HCT116 (cell line): ENCODE data around the gene ARHGEF17. TPM values are rescaled to one million over a fixed set of nuclear protein-coding genes. Genes with fewer than 3 reads are reported as not detected.

Experiments used
- ATAC-seq: fragments of 200-7000 bp; cut with Tn5 transposase; 2 replicates; pipeline ENCODE4 v1.9.1; 2020; ENCODE audit warnings: mild to moderate bottlenecking, moderate library complexity
- BruUV-seq: library from RNA; stranded (reverse); fragments of 400-500 nt; replicated peaks from 2 replicates; lab custom pipeline; 2021; lab: Mats Ljungman, UMichigan
- CTCF ChIA-PET: fragments of 300-600 bp; sonication (Branson Sonifier 250); formaldehyde crosslinking; loops from one replicate; lab custom pipeline; 2021; ENCODE audit warnings: antibody characterized with exemption; lab: Charles Lee
- POLR2A ChIA-PET: fragments of 300-600, 350-600 bp; sonication (Branson Sonifier 250); formaldehyde crosslinking; loops from one replicate; lab custom pipeline; 2021; ENCODE audit warnings: antibody characterized with exemption; lab: Charles Lee
- RAD21 ChIA-PET, 2 experiments: fragments of 300-600 bp; sonication (Branson Sonifier 250); formaldehyde crosslinking; loops; one replicate each; lab custom pipeline; 2023; ENCODE audit warnings: low total read pairs in 2 of 2; ENCODE audit not compliant: uncharacterized antibody in 2 of 2, unreplicated experiment in 2 of 2, low non-redundant PET in 1 of 2; lab: Charles Lee
- DNase-seq: peaks from one replicate; pipeline ENCODE4 v3.0.0-alpha.2; 2010; ENCODE audit warnings: low read depth, low spot score
- H2AFZ ChIP-seq: fragments of 200-600 bp; shearing (Covaris generic), sonication (generic); 2 replicates; pipeline ENCODE4 v1.6.1; 2017; ENCODE audit warnings: low read depth, mixed run types, mixed read lengths, antibody characterized with exemption, low read length; ENCODE audit not compliant: poor library complexity, severe bottlenecking
- H3K27ac ChIP-seq: 2 replicates; pipeline ENCODE4 v1.5.1; 2012; ENCODE audit warnings: low read depth, low read length
- H3K27me3 ChIP-seq: fragments of 200-600 bp; sonication (generic); 2 replicates; pipeline ENCODE4 v1.6.1; 2016; ENCODE audit warnings: mixed run types, low read length, mixed read lengths; ENCODE audit not compliant: insufficient read depth
- H3K36me3 ChIP-seq, 2 experiments: fragments of 200-500 bp in 1 of 2; fragments of 200-600 bp in 1 of 2; sonication (Bioruptor generic) in 1 of 2; sonication (generic) in 1 of 2; 2 replicates each; pipeline versions ENCODE4 v1.5.1 to v1.6.1; 2014 to 2016; ENCODE audit warnings: low read length in 2 of 2, inconsistent platforms in 1 of 2, mixed read lengths in 1 of 2, mixed run types in 1 of 2; ENCODE audit not compliant: insufficient read depth in 2 of 2, control insufficient read depth in 1 of 2
- H3K4me1 ChIP-seq, 2 experiments: fragments of 200-600 bp in 1 of 2; sonication (generic) in 1 of 2; 2 replicates each; pipeline versions ENCODE4 v1.5.1 to v1.6.1; 2012 to 2017; ENCODE audit warnings: low read length in 2 of 2, inconsistent platforms in 1 of 2, mild to moderate bottlenecking in 1 of 2, mixed read lengths in 1 of 2, mixed run types in 1 of 2, moderate library complexity in 1 of 2; ENCODE audit not compliant: insufficient read depth in 2 of 2, control insufficient read depth in 1 of 2
- H3K4me2 ChIP-seq: fragments of 200-600 bp; sonication (generic); 2 replicates; pipeline ENCODE4 v1.6.1; 2017; ENCODE audit warnings: mixed run types, low read length, mixed read lengths
- H3K4me3 ChIP-seq, 2 experiments: fragments of 200-600 bp in 1 of 2; sonication (generic) in 1 of 2; replicated peaks in 1 of 2; 2 replicates each; pipeline ENCODE4 v1.5.1; 2011 to 2016; ENCODE audit warnings: low read length in 2 of 2, control low read depth in 1 of 2, low read depth in 1 of 2, mild to moderate bottlenecking in 1 of 2, mixed read lengths in 1 of 2, mixed run types in 1 of 2
- H3K79me2 ChIP-seq: fragments of 200-600 bp; sonication (generic); 2 replicates; pipeline ENCODE4 v1.6.1; 2017; ENCODE audit warnings: mild to moderate bottlenecking, mixed run types, low read length, moderate library complexity, mixed read lengths; ENCODE audit not compliant: insufficient read depth
- H3K9ac ChIP-seq: fragments of 200-600 bp; sonication (generic); 2 replicates; pipeline ENCODE4 v1.6.1; 2016; ENCODE audit warnings: low read length, mixed read lengths
- H3K9me2 ChIP-seq: fragments of 200-600 bp; sonication (generic), shearing (Covaris generic); 2 replicates; pipeline ENCODE4 v1.6.1; 2017; ENCODE audit warnings: mixed run types, mild to moderate bottlenecking, moderate library complexity; ENCODE audit not compliant: insufficient read depth
- H3K9me3 ChIP-seq, 2 experiments: fragments of 200-500 bp in 1 of 2; fragments of 200-600 bp in 1 of 2; sonication (Bioruptor generic) in 1 of 2; sonication (generic) in 1 of 2; 2 replicates each; pipeline ENCODE4 v1.6.1; 2014 to 2017; ENCODE audit warnings: low read length in 2 of 2, mixed read lengths in 2 of 2, inconsistent platforms in 1 of 2, low read depth in 1 of 2, mild to moderate bottlenecking in 1 of 2, mixed run types in 1 of 2, moderate library complexity in 1 of 2; ENCODE audit not compliant: control insufficient read depth in 1 of 2, insufficient read depth in 1 of 2
- H4K20me1 ChIP-seq: fragments of 200-600 bp; sonication (generic), shearing (Covaris generic); 2 replicates; pipeline ENCODE4 v1.6.1; 2017; ENCODE audit warnings: mixed run types, mild to moderate bottlenecking, moderate library complexity; ENCODE audit not compliant: insufficient read depth
- CBX3 ChIP-seq: IDR thresholded peaks from 2 replicates; pipeline ENCODE4 v1.6.1; 2012; ENCODE audit warnings: low read depth
- CEBPB ChIP-seq: IDR thresholded peaks from 2 replicates; pipeline ENCODE4 v1.6.1; 2012; ENCODE audit warnings: low read depth
- EGR1 ChIP-seq: IDR thresholded peaks from 2 replicates; pipeline ENCODE4 v1.6.1; 2012; ENCODE audit warnings: low read depth
- ELF1 ChIP-seq: IDR thresholded peaks from 2 replicates; pipeline ENCODE4 v1.6.1; 2012; ENCODE audit warnings: low read depth, borderline replicate concordance
- EZH2 ChIP-seq: fragments of 200-600 bp; sonication (generic); IDR thresholded peaks from 2 replicates; pipeline ENCODE4 v1.6.1; 2017; ENCODE audit warnings: antibody characterized with exemption, mixed run types
- FOSL1 ChIP-seq: IDR thresholded peaks from 2 replicates; pipeline ENCODE4 v1.6.1; 2012; ENCODE audit warnings: low read depth
- JUND ChIP-seq: IDR thresholded peaks from 2 replicates; pipeline ENCODE4 v1.6.1; 2012
- POLR2A ChIP-seq: IDR thresholded peaks from 2 replicates; pipeline ENCODE4 v1.7.0; 2011; ENCODE audit warnings: borderline replicate concordance; ENCODE audit not compliant: insufficient read depth, insufficient read length; ENCODE audit errors: extremely low read depth
- POLR2AphosphoS5 ChIP-seq: IDR thresholded peaks from 2 replicates; pipeline ENCODE4 v1.6.1; 2011; ENCODE audit warnings: mild to moderate bottlenecking, low read depth, low read length, moderate library complexity
- SRF ChIP-seq: IDR thresholded peaks from 2 replicates; pipeline ENCODE4 v1.6.1; 2012; ENCODE audit warnings: low read depth
- TCF7L2 ChIP-seq: IDR thresholded peaks from 2 replicates; pipeline ENCODE4 v1.7.0; 2011; ENCODE audit warnings: borderline replicate concordance, inconsistent platforms; ENCODE audit not compliant: insufficient read depth, insufficient read length; ENCODE audit errors: extremely low read depth
- ZFX ChIP-seq: fragments of 450-650 bp; IDR thresholded peaks from 2 replicates; pipeline ENCODE4 v1.6.1; 2017
- ZNF274 ChIP-seq: fragments of 200-500 bp; sonication (Bioruptor generic); IDR thresholded peaks from 2 replicates; pipeline ENCODE4 v1.6.1; 2014; ENCODE audit warnings: mild to moderate bottlenecking, low read depth, low read length, inconsistent platforms
- intact Hi-C: fragments of 100-400 bp; cut with micrococcal nuclease; formaldehyde crosslinking; loops from 2 replicates; pipeline ENCODE4 v1.10.0; 2022
- total RNA-seq: library from RNA; stranded (reverse); gene quantifications from one replicate; pipeline ENCODE4 v1.2.1, GENCODE V29; 2021; ENCODE audit not compliant: unreplicated experiment
- TF ChIP-seq, protein P1 (sequence below), 3 experiments: fragments of 200-600 bp in 1 of 3; sonication (generic) in 1 of 3; IDR thresholded peaks in 2 of 3; conservative IDR thresholded peaks in 1 of 3; 2 replicates each; pipeline ENCODE4 v1.5.1; 2012 to 2017; ENCODE audit warnings: low read depth in 2 of 3, low read length in 2 of 3, antibody characterized with exemption in 1 of 3, borderline replicate concordance in 1 of 3, control low read depth in 1 of 3, mild to moderate bottlenecking in 1 of 3, mixed read lengths in 1 of 3, mixed run types in 1 of 3, moderate library complexity in 1 of 3; ENCODE audit not compliant: insufficient read depth in 1 of 3
- TF ChIP-seq, protein P2 (sequence below): IDR thresholded peaks from 2 replicates; pipeline ENCODE4 v1.6.1; 2012
- TF ChIP-seq, protein P3 (sequence below): IDR thresholded peaks from 2 replicates; pipeline ENCODE4 v1.6.1; 2012
- TF ChIP-seq, protein P4 (sequence below): IDR thresholded peaks from 2 replicates; pipeline ENCODE4 v1.6.1; 2012; ENCODE audit warnings: low read depth

Gene ARHGEF17
- total RNA-seq, 1 experiment from 2014 or later: 18.2 TPM

DNA sequence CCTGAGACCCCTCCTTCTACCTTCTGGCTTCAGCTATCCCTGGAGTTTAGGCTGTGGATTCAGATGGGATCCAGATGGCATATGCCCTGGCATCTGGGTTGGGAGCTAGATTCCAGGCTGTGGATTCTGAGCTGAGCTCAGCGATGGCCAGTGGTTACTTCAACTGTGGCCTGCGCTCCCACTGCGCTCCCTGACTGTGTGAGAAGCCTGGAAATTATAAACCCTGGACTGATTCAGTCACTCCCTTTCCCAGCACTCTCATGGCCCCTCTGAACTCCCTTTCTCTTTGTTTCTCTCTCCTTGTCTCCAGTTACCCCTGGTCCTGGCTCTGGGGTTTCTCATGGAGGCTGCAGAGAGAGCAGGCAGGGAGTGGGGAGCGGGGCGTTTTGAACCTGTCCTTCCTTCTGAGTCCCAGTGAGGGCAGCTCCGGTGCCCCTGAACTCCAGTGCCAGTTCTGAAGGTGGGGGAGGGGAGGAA lies 4.8 kb downstream of the ARHGEF17 start:
- Histone ChIP-seq H4K20me1 (no peaks in the 10 kb centered on the region), H3K4me1 (peaks cover 13 to 47% of the 10 kb centered on the region in 2 experiments), H3K79me2 (peaks cover 12% of the 10 kb centered on the region; the same call in 1 of the 2 replicates), H3K4me2 (no peak overlapping the region), H3K9me3 (no peaks in the 10 kb centered on the region), H3K9ac (no peak overlapping the region), H3K27me3 (no peaks in the 10 kb centered on the region), H3K9me2 (no peaks in the 10 kb centered on the region), H3K36me3 (no peaks in the 10 kb centered on the region), H3K4me3 (no peak overlapping the region), H3K27ac (no peak overlapping the region), H2AFZ (no peak overlapping the region)
- no TSS peak for BruUV-seq
- TF ChIP-seq, protein P1, sequence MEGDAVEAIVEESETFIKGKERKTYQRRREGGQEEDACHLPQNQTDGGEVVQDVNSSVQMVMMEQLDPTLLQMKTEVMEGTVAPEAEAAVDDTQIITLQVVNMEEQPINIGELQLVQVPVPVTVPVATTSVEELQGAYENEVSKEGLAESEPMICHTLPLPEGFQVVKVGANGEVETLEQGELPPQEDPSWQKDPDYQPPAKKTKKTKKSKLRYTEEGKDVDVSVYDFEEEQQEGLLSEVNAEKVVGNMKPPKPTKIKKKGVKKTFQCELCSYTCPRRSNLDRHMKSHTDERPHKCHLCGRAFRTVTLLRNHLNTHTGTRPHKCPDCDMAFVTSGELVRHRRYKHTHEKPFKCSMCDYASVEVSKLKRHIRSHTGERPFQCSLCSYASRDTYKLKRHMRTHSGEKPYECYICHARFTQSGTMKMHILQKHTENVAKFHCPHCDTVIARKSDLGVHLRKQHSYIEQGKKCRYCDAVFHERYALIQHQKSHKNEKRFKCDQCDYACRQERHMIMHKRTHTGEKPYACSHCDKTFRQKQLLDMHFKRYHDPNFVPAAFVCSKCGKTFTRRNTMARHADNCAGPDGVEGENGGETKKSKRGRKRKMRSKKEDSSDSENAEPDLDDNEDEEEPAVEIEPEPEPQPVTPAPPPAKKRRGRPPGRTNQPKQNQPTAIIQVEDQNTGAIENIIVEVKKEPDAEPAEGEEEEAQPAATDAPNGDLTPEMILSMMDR (IDR thresholded peaks at IDR 0.05 in 2 of 3, conservative IDR thresholded peaks at IDR 0.05 in 1 of 3; ENCODE audit: borderline replicate concordance in 1 of 3, insufficient read depth in 1 of 3, low read depth in 2 of 3, low read length in 2 of 3): no peak
- TF ChIP-seq POLR2AphosphoS5: no peak
- TF ChIP-seq FOSL1: no peak
- TF ChIP-seq, protein P2, sequence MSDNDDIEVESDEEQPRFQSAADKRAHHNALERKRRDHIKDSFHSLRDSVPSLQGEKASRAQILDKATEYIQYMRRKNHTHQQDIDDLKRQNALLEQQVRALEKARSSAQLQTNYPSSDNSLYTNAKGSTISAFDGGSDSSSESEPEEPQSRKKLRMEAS: no peak
- ChIA-PET POLR2A (no interaction called here), RAD21 (no interaction called here), CTCF (no interaction called here)
- DNase-seq: no peak
- intact Hi-C loops: no loop called here
- no peak for ATAC-seq

DNA sequence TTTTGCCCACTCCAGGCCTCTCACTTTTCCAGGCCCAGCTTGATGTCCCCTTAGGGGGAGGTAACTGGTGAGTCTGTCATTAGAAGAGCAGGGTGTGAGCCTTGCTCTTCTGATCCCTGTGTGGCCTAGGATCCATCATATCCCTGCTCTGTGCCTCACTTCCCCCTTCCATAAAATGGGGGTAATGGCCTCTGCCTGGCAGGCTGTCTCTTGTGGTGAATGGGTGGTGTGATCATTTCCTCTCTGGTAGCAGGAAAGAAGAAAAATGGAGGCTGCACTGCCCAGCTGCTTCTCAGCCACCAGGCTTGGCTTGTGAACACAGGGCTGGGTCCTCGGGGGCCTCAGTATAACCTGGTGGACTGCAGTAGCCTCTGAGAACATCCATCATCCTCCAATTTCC lies 5.6 kb downstream of the ARHGEF17 start:
- CTCF ChIA-PET: no interaction called here
- Histone ChIP-seq H3K4me1 (peaks cover 13 to 39% of the 10 kb centered on the region in 2 experiments), H4K20me1 (no peaks in the 10 kb centered on the region), H3K79me2 (peaks cover 12% of the 10 kb centered on the region; the same call in 1 of the 2 replicates), H3K9ac (no peak overlapping the region), H3K9me3 (no peaks in the 10 kb centered on the region), H3K4me2 (peak overlapping the region; percentile 40), H3K27ac (no peak overlapping the region), H3K27me3 (no peaks in the 10 kb centered on the region), H3K36me3 (no peaks in the 10 kb centered on the region), H3K4me3 (no peak overlapping the region), H2AFZ (no peak overlapping the region), H3K9me2 (no peaks in the 10 kb centered on the region)
- intact Hi-C loops: no loop called here
- POLR2A ChIA-PET: no interaction called here
- no peak for ATAC-seq
- no TSS peak for BruUV-seq
- DNase-seq: no peak
- RAD21 ChIA-PET: no interaction called here
- TF ChIP-seq ZFX (no peak), EZH2 (no peak), JUND (no peak), CBX3 (no peak), ZNF274 (no peak), SRF (no peak), EGR1 (no peak), ELF1 (no peak), CEBPB (no peak), FOSL1 (no peak), POLR2A (no peak), TCF7L2 (no peak), POLR2AphosphoS5 (no peak)
- TF ChIP-seq, protein P3, sequence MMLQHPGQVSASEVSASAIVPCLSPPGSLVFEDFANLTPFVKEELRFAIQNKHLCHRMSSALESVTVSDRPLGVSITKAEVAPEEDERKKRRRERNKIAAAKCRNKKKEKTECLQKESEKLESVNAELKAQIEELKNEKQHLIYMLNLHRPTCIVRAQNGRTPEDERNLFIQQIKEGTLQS: no peak
- TF ChIP-seq, protein P4, sequence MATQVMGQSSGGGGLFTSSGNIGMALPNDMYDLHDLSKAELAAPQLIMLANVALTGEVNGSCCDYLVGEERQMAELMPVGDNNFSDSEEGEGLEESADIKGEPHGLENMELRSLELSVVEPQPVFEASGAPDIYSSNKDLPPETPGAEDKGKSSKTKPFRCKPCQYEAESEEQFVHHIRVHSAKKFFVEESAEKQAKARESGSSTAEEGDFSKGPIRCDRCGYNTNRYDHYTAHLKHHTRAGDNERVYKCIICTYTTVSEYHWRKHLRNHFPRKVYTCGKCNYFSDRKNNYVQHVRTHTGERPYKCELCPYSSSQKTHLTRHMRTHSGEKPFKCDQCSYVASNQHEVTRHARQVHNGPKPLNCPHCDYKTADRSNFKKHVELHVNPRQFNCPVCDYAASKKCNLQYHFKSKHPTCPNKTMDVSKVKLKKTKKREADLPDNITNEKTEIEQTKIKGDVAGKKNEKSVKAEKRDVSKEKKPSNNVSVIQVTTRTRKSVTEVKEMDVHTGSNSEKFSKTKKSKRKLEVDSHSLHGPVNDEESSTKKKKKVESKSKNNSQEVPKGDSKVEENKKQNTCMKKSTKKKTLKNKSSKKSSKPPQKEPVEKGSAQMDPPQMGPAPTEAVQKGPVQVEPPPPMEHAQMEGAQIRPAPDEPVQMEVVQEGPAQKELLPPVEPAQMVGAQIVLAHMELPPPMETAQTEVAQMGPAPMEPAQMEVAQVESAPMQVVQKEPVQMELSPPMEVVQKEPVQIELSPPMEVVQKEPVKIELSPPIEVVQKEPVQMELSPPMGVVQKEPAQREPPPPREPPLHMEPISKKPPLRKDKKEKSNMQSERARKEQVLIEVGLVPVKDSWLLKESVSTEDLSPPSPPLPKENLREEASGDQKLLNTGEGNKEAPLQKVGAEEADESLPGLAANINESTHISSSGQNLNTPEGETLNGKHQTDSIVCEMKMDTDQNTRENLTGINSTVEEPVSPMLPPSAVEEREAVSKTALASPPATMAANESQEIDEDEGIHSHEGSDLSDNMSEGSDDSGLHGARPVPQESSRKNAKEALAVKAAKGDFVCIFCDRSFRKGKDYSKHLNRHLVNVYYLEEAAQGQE: no peak
